ENCODE results near the gene FAM13B.
"Not testable (repeated sequence)": the region's sequence is repeated elsewhere in the genome, so short reads cannot be mapped to it uniquely, and the experiment has no call there.

Gene FAM13B

GRCh38 chr5:138033907-138034306 is 1.0 kb upstream of the FAM13B start:
- DNase-seq (ENCODE audit: low spot score) = peak; percentile 70

- DNase-seq (ENCODE audit: low spot score) = no peak
Measured at GRCh38 chr5:138033386-138033808, 518 bp upstream of the FAM13B start.

- no peak for DNase-seq (ENCODE audit: low spot score)
Measured at GRCh38 chr5:138032028-138032571, 779 bp downstream of the FAM13B start.

- no peak for DNase-seq (ENCODE audit: low spot score)
Measured at GRCh38 chr5:138029944-138030343, 2.9 kb downstream of the FAM13B start.

GRCh38 chr5:138029501-138029900 is 3.4 kb downstream of the FAM13B start:
- DNase-seq (ENCODE audit: low spot score) = no peak

GRCh38 chr5:138028971-138029365 is 3.9 kb downstream of the FAM13B start:
- no peak for DNase-seq (ENCODE audit: low spot score)

- DNase-seq (ENCODE audit: low spot score) = not testable (repeated sequence)
Measured at GRCh38 chr5:138028262-138028970, 4.5 kb downstream of the FAM13B start.

- DNase-seq (ENCODE audit: low spot score) = not testable (repeated sequence)
Measured at GRCh38 chr5:138026793-138027192, 6.1 kb downstream of the FAM13B start.

GRCh38 chr5:138025285-138025684 is 7.6 kb downstream of the FAM13B start:
- DNase-seq (ENCODE audit: low spot score) = no peak

- DNase-seq (ENCODE audit: low spot score) = no peak
Measured at GRCh38 chr5:138024117-138024516, 8.8 kb downstream of the FAM13B start.

- no peak for DNase-seq (ENCODE audit: low spot score)
Measured at GRCh38 chr5:138022912-138023311, 10.0 kb downstream of the FAM13B start.

- DNase-seq (ENCODE audit: low spot score) = no peak
Measured at GRCh38 chr5:138021771-138022170, 11.1 kb downstream of the FAM13B start.

GRCh38 chr5:138018849-138019248 is 14.0 kb downstream of the FAM13B start:
- DNase-seq (ENCODE audit: low spot score) = peak; percentile 15

GRCh38 chr5:138015916-138016315 is 17.0 kb downstream of the FAM13B start:
- DNase-seq (ENCODE audit: low spot score) = no peak

- no peak for DNase-seq (ENCODE audit: low spot score)
Measured at GRCh38 chr5:138011991-138012390, 20.9 kb downstream of the FAM13B start.

GRCh38 chr5:138000102-138000723 is 32.7 kb downstream of the FAM13B start:
- DNase-seq (ENCODE audit: low spot score) = no peak

- DNase-seq (ENCODE audit: low spot score) = no peak
Measured at GRCh38 chr5:137997726-137998213, 35.1 kb downstream of the FAM13B start.

GRCh38 chr5:137995749-137996128 is 37.1 kb downstream of the FAM13B start:
- no peak for DNase-seq (ENCODE audit: low spot score)

- peak; percentile 8 for DNase-seq (ENCODE audit: low spot score)
Measured at GRCh38 chr5:137995077-137995748, 37.7 kb downstream of the FAM13B start.

GRCh38 chr5:137994556-137994955 is 38.3 kb downstream of the FAM13B start:
- DNase-seq (ENCODE audit: low spot score) = no peak

- no peak for DNase-seq (ENCODE audit: low spot score)
Measured at GRCh38 chr5:137989419-137989818, 43.5 kb downstream of the FAM13B start.

GRCh38 chr5:137975208-137975607 is 57.7 kb downstream of the FAM13B start:
- DNase-seq (ENCODE audit: low spot score) = no peak

GRCh38 chr5:137970384-137970783 is 62.5 kb downstream of the FAM13B start:
- DNase-seq (ENCODE audit: low spot score) = not testable (repeated sequence)
